Activated naive CD8-positive, alpha-beta T cell treated with anti-CD3 and anti-CD28 coated beads for 36 hours (primary cell): ENCODE data around the gene ZNF33A. TPM values are rescaled to one million over a fixed set of nuclear protein-coding genes. Genes with fewer than 3 reads are reported as not detected.
"Not testable (repeated sequence)": the region's sequence is repeated elsewhere in the genome, so short reads cannot be mapped to it uniquely, and the experiment has no call there.

Experiments
- DNase-seq: peaks from one replicate; pipeline ENCODE4 v3.0.0; 2021
- H3K27ac Mint-ChIP-seq: one replicate; pipeline ENCODE4 v1.8.0; 2022; ENCODE audit warnings: mild to moderate bottlenecking, moderate library complexity, mixed read lengths
- H3K27me3 Mint-ChIP-seq: one replicate; pipeline ENCODE4 v1.8.0; 2022; ENCODE audit warnings: mild to moderate bottlenecking, mixed read lengths
- H3K36me3 Mint-ChIP-seq: one replicate; pipeline ENCODE4 v1.8.0; 2021; ENCODE audit warnings: mild to moderate bottlenecking, mixed read lengths
- H3K4me1 Mint-ChIP-seq: one replicate; pipeline ENCODE4 v1.8.0; 2021; ENCODE audit warnings: mixed read lengths
- H3K4me3 Mint-ChIP-seq: one replicate; pipeline ENCODE4 v1.8.0; 2022; ENCODE audit warnings: mild to moderate bottlenecking, moderate library complexity, mixed read lengths
- H3K9me3 Mint-ChIP-seq: one replicate; pipeline ENCODE4 v1.8.0; 2022; ENCODE audit warnings: mixed read lengths
- total RNA-seq, 2 experiments: library from RNA; stranded (reverse); gene quantifications; one replicate each; pipeline ENCODE4 v1.2.3, GENCODE V29; 2021

ZNF33A gene
- total RNA-seq, 2 experiments from 2014 or later, result 17.6 to 18.1 TPM

DNA sequence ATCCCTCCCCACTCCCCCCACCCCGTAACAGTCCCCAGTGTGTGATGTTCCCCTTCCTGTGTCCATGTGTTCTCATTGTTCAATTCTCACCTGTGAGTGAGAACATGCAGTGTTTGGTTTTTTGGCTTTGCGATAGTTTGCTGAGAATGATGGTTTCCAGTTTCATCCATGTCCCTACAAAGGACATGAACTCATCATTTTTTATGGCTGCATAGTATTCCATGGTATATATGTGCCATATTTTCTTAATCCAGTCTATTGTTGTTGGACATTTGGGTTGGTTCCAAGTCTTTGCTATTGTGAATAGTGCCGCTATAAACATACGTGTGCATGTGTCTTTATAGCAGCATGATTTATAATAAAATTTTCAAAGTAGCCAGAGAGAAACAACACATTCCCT is 8.6 kb downstream of the ZNF33A start:
- H3K4me1 Mint-ChIP-seq, result peaks cover 14% of the 10 kb centered on the region

DNA sequence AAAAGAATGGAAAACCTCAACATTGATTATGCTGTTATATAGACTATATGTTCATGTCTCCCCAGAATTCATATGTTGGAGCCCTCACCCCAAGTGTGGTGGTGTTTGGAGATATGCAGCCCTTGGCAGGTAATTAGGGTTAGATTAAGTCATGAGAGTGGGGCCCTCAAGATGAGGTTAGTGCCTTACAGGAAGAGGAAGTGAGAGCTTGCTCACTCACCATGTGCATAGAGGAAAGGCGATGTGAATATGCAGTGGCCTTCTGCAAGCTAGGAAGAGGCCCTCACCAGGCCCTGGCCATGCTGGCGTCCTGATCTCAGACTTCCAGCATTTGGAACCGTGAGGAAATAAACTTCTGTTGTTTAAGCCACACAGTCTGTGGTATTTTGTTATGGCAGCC is 14.8 kb downstream of the ZNF33A start:
- Mint-ChIP-seq H3K9me3 (peaks cover 7% of the 10 kb centered on the region), H3K27me3 (no peaks in the 10 kb centered on the region), H3K4me3 (no peak overlapping the region), H3K36me3 (peaks cover 85% of the 10 kb centered on the region), H3K4me1 (peaks cover 10% of the 10 kb centered on the region), H3K27ac (peak overlapping the region; percentile 72)
- DNase-seq, result no peak

More for the DNA sequence above, 8.6 kb downstream of the ZNF33A start:
- DNase-seq, H3K27ac Mint-ChIP-seq, H3K4me3 Mint-ChIP-seq, H3K27me3 Mint-ChIP-seq: not testable (repeated sequence)
- Mint-ChIP-seq H3K9me3 (peaks cover 14% of the 10 kb centered on the region), H3K36me3 (peaks cover 78% of the 10 kb centered on the region)

DNA sequence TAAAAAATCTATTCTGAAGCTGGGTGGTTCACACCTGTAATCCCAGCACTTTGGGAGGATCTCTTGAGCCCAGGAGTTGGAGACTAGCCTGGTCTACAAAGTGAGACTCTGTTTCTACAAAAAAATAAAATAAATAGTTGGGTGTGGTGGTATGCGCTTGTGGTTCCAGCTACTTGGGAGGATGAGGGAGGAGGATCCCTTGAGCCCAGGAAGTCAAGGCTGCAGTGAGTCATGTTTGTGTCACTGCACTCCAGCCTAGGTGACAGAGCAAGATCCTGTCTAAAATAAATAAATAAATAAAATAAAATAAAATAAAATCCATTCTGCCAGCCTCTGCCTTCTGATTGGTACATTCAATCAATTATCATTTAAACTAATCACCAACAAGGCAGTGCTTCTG is 17.5 kb downstream of the ZNF33A start:
- H3K36me3 Mint-ChIP-seq, result peaks cover 84% of the 10 kb centered on the region

DNA sequence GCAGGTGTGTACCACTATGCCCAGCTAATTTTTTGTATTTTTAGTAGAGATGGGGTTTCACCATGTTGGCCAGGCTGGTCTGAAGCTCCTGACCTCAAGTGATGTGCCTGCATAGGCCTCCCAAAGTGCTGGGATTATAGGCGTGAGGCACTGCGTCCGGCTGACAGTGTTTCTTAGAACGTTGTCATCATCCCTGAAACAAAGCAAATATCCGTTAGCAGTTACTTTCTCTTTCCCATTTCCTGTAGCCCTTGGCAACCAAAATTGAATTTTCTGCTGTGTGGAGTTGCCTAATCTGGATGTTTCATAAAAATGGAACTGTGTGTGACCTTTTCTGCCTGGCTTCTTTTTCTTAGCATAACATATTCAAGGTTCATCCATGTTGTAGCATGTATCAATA is 22.4 kb downstream of the ZNF33A start:
- Mint-ChIP-seq H3K4me3 (no peak overlapping the region), H3K27ac (no peak overlapping the region), H3K27me3 (no peaks in the 10 kb centered on the region), H3K36me3 (peaks cover 88% of the 10 kb centered on the region), H3K9me3 (peaks cover 2% of the 10 kb centered on the region), H3K4me1 (peaks cover 5% of the 10 kb centered on the region)
- DNase-seq, result no peak

More for the DNA sequence above, 17.5 kb downstream of the ZNF33A start:
- no peaks in the 10 kb centered on the region for H3K27me3 Mint-ChIP-seq
- H3K27ac Mint-ChIP-seq, result no peak overlapping the region
- H3K4me3 Mint-ChIP-seq, result no peak overlapping the region
- H3K9me3 Mint-ChIP-seq, result peaks cover 6% of the 10 kb centered on the region
- DNase-seq, result no peak
- peaks cover 10% of the 10 kb centered on the region for H3K4me1 Mint-ChIP-seq

GRCh38 chr10:38038107-38038931 is 27.8 kb downstream of the ZNF33A start:
- H3K27me3 Mint-ChIP-seq, result no peaks in the 10 kb centered on the region
- peak overlapping the region; percentile 82 for H3K27ac Mint-ChIP-seq
- H3K4me3 Mint-ChIP-seq, result peak overlapping the region; percentile 53
- H3K36me3 Mint-ChIP-seq, result peaks cover 84% of the 10 kb centered on the region
- peaks cover 11% of the 10 kb centered on the region for H3K9me3 Mint-ChIP-seq
- no peak for DNase-seq
- H3K4me1 Mint-ChIP-seq, result peaks cover 29% of the 10 kb centered on the region

DNA sequence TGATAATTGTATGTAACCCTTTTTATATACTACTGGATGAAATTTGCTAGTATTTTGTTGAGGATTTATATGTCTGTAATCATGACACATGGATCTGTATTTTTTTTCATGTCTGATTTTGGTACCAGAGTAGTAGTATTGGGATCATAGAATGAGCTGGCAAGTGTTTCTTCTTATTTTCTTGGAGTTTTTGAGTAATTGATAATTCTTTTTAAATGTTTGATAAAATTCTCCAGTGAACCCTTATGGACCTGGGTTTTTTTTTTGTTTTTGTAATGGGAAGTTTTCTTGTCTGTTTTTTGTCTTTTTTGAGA is 28.4 kb downstream of the ZNF33A start:
- DNase-seq, result no peak
- Mint-ChIP-seq H3K27ac (peak overlapping the region; percentile 82), H3K9me3 (peaks cover 16% of the 10 kb centered on the region), H3K4me3 (peak overlapping the region; percentile 53), H3K36me3 (peaks cover 84% of the 10 kb centered on the region), H3K4me1 (peaks cover 34% of the 10 kb centered on the region), H3K27me3 (no peaks in the 10 kb centered on the region)

DNA sequence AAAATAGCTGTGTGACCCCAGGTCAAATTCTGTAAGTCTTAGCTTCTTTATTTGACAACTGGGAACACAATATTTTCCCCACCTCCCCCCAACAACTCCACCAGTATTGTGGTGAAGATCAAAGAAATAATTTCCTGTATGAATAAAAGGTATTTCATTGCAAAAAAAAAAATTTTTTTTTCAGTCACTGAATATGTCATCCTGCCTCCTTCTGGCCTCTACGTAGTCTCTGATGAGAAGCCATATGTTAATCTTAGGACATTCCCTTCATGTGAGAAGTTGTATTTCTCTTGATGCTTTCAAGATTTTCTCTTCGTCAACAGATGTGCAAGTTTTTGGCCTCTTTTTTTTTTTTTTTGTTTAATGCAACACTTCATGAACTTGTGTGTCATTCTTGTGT is 33.0 kb downstream of the ZNF33A start:
- Mint-ChIP-seq H3K36me3 (peaks cover 90% of the 10 kb centered on the region), H3K4me3 (no peak overlapping the region), H3K27me3 (no peaks in the 10 kb centered on the region), H3K9me3 (peaks cover 27% of the 10 kb centered on the region), H3K4me1 (peaks cover 38% of the 10 kb centered on the region), H3K27ac (peak overlapping the region; percentile 58)
- no peak for DNase-seq

GRCh38 chr10:38045129-38045528 is 34.7 kb downstream of the ZNF33A start:
- no peak for DNase-seq
- Mint-ChIP-seq H3K4me3 (no peak overlapping the region), H3K36me3 (peaks cover 89% of the 10 kb centered on the region), H3K27me3 (no peaks in the 10 kb centered on the region), H3K27ac (no peak overlapping the region), H3K9me3 (peaks cover 34% of the 10 kb centered on the region), H3K4me1 (peaks cover 25% of the 10 kb centered on the region)

- Mint-ChIP-seq H3K9me3 (peaks cover 36% of the 10 kb centered on the region), H3K27ac (no peak overlapping the region), H3K4me1 (peaks cover 21% of the 10 kb centered on the region), H3K27me3 (no peaks in the 10 kb centered on the region), H3K4me3 (no peak overlapping the region), H3K36me3 (peaks cover 81% of the 10 kb centered on the region)
- DNase-seq, result no peak
Observed at GRCh38 chr10:38047666-38048065, 37.2 kb downstream of the ZNF33A start.

DNA sequence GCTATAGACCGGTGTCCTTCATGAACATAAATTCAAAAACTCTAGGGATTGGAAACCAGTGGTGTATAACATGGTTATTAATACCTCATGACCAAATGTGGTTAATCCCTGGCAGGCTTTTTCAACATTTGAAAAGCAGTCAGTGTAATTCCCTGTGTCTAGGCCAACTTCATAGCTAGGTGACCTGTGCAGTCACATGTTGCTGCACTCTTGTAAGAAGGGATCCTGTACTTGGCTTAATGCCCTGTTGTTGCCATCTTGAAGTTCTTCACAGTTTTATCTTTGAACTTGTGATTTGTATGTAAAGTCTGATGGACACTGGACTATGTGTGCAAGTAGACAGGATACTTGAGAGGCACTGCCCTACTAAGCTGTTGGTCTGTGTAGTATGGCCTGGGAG is 39.7 kb downstream of the ZNF33A start:
- H3K4me1 Mint-ChIP-seq, result peaks cover 8% of the 10 kb centered on the region

GRCh38 chr10:38054361-38054797 is 43.9 kb downstream of the ZNF33A start:
- Mint-ChIP-seq H3K4me1 (peaks cover 2% of the 10 kb centered on the region), H3K36me3 (peaks cover 86% of the 10 kb centered on the region), H3K27ac (no peak overlapping the region), H3K4me3 (no peak overlapping the region), H3K9me3 (peaks cover 66% of the 10 kb centered on the region), H3K27me3 (no peaks in the 10 kb centered on the region)
- no peak for DNase-seq

More for the DNA sequence above, 39.7 kb downstream of the ZNF33A start:
- H3K9me3 Mint-ChIP-seq, result peaks cover 50% of the 10 kb centered on the region
- H3K27ac Mint-ChIP-seq, result no peak overlapping the region
- no peak overlapping the region for H3K4me3 Mint-ChIP-seq
- DNase-seq, result no peak
- H3K27me3 Mint-ChIP-seq, result no peaks in the 10 kb centered on the region
- H3K36me3 Mint-ChIP-seq, result peaks cover 83% of the 10 kb centered on the region

DNA sequence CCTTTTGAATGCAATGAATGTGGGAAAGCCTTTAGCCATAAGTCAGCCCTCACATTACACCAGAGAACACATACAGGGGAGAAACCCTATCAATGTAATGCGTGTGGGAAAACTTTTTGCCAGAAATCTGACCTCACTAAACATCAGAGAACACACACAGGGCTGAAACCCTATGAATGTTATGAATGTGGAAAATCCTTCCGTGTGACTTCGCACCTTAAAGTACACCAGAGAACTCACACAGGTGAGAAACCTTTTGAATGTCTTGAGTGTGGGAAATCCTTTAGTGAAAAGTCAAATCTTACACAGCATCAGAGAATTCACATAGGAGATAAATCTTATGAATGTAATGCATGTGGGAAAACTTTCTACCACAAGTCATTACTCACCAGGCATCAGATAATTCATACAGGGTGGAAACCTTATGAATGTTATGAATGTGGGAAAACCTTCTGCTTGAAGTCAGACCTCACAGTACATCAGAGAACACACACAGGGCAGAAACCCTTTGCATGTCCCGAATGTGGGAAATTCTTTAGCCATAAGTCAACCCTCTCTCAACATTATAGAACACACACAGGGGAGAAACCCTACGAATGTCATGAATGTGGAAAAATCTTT is 44.9 kb downstream of the ZNF33A start:
- H3K27me3 Mint-ChIP-seq, H3K4me1 Mint-ChIP-seq, H3K4me3 Mint-ChIP-seq, H3K27ac Mint-ChIP-seq, DNase-seq: not testable (repeated sequence)
- Mint-ChIP-seq H3K36me3 (peaks cover 85% of the 10 kb centered on the region), H3K9me3 (peaks cover 68% of the 10 kb centered on the region)

DNA sequence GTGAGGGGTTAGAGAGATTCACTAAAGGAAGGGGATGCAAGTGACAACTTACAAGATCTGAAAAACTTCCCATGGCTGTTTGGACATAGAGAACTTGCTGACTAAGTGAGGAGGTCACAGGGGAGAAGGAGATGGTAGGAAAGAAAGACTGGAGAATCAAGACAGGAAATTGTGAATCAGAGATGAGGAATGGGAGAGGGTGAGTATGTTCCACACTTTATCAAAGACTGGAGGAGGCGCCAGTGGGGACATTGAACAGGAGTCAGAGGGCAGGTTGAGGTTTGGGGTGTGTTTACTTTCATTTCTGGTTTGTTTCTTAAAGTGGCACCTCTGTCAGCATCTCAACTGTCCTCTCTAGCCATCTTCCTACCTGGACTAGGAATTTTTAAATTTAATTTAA is 59.2 kb downstream of the ZNF33A start:
- not testable (repeated sequence) for H3K36me3 Mint-ChIP-seq, H3K27ac Mint-ChIP-seq, H3K27me3 Mint-ChIP-seq, H3K4me1 Mint-ChIP-seq, H3K4me3 Mint-ChIP-seq, DNase-seq
- H3K9me3 Mint-ChIP-seq, result peaks cover 15% of the 10 kb centered on the region

DNA sequence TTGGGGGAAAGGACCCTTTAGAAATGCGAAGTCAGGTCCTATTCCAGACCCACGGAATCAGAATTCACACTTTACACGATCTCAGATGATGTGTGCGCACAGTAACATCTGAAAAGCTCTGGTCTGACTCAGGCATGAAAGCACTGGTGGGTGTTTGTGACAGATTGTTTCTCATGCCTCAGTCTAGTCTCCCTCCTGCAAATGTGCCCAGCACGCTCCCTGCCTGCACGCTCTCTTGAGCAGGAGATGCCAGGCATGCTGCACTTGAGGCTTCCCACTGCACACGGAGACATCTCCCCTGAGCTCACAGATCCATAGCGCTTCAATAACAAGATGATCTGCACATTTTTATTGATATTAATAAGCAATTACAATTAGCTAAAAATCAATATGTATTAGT is 60.0 kb downstream of the ZNF33A start:
- Mint-ChIP-seq H3K9me3 (peaks cover 14% of the 10 kb centered on the region), H3K4me1 (no peaks in the 10 kb centered on the region), H3K36me3 (no peaks in the 10 kb centered on the region), H3K4me3 (no peak overlapping the region), H3K27ac (no peak overlapping the region), H3K27me3 (no peaks in the 10 kb centered on the region)
- DNase-seq, result no peak

- peaks cover 23% of the 10 kb centered on the region for H3K9me3 Mint-ChIP-seq
- peaks cover 6% of the 10 kb centered on the region for H3K36me3 Mint-ChIP-seq
- H3K27me3 Mint-ChIP-seq, result no peaks in the 10 kb centered on the region
- no peak overlapping the region for H3K4me3 Mint-ChIP-seq
- H3K4me1 Mint-ChIP-seq, result no peaks in the 10 kb centered on the region
- H3K27ac Mint-ChIP-seq, result no peak overlapping the region
- DNase-seq, result no peak
Observed at GRCh38 chr10:38072552-38072951, 62.1 kb downstream of the ZNF33A start.

DNA sequence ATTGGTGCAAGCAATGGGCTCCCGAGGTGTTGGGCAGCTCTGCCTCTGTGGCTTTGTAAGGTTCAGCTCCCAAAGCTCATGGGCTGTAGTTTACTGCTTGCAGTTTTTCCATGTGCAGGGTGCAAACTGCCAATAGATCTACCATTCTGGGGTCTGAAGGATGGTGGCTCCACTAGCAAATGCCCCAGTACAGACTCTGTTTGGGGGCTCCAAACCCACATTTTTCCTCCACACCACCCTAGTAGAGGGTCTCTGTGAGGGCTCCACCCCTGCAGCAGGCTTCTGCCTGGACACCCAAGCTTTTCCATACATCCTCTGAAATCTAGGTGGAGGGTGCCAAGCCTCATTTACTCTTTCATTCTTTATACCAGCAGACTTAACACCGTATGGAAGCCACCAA is 66.2 kb downstream of the ZNF33A start:
- DNase-seq, result no peak
- Mint-ChIP-seq H3K9me3 (peaks cover 23% of the 10 kb centered on the region), H3K36me3 (peaks cover 6% of the 10 kb centered on the region), H3K27me3 (no peaks in the 10 kb centered on the region), H3K27ac (no peak overlapping the region), H3K4me3 (no peak overlapping the region), H3K4me1 (no peaks in the 10 kb centered on the region)
